Measurements from ENCODE around the gene EPHA3.

EPHA3 gene

GRCh38 chr3:89155811-89156210 is 48.4 kb downstream of the EPHA3 start (continued):
- TF ChIP-seq MZF1 (tag by site-specific recombination; IDR thresholded peaks at IDR 0.05; ENCODE audit: borderline replicate concordance) (no peak), ZIC2 (tag by site-specific recombination; IDR thresholded peaks at IDR 0.05) (no peak), ZNF791 (tag by site-specific recombination; IDR thresholded peaks at IDR 0.05) (no peak), ZNF792 (tag by site-specific recombination; IDR thresholded peaks at IDR 0.05) (no peak)

- H3K4me1 ChIP-seq (ENCODE audit: control insufficient read depth, insufficient read depth, low read length) = no peaks in the 10 kb centered on the region
- H3K27ac ChIP-seq (ENCODE audit: extremely low read depth, low read depth, low read length) = no peak overlapping the region
- H3K4me3 ChIP-seq (ENCODE audit: low read depth, low read length) = no peak overlapping the region
- H3K36me3 ChIP-seq (ENCODE audit: control insufficient read depth in 2 of 2, insufficient read depth in 1 of 2, low read length in 2 of 2) = no peaks in the 10 kb centered on the region
- H3K9me3 ChIP-seq (ENCODE audit: control insufficient read depth, insufficient read depth, low read depth, low read length) = no peaks in the 10 kb centered on the region
- TF ChIP-seq MZF1 (tag by site-specific recombination; IDR thresholded peaks at IDR 0.05; ENCODE audit: borderline replicate concordance) (no peak), ZNF169 (tag by site-specific recombination; IDR thresholded peaks at IDR 0.05) (no peak), ZNF510 (tag by site-specific recombination; IDR thresholded peaks at IDR 0.05; ENCODE audit: insufficient replicate concordance) (no peak), INSM2 (tag by site-specific recombination; IDR thresholded peaks at IDR 0.05) (no peak), TRIM28 (IDR thresholded peaks at IDR 0.05; ENCODE audit: borderline replicate concordance, low read length) (no peak), ZNF239 (tag by site-specific recombination; IDR thresholded peaks at IDR 0.05) (no peak), ZBTB49 (tag by site-specific recombination; IDR thresholded peaks at IDR 0.05; ENCODE audit: low read depth) (no peak), ZNF600 (tag by site-specific recombination; IDR thresholded peaks at IDR 0.05) (no peak)
- CTCF ChIA-PET = no interaction called here
- POLR2A ChIA-PET = no interaction called here
Observed at GRCh38 chr3:89157575-89157974, 50.2 kb downstream of the EPHA3 start.

- CTCF ChIA-PET = no interaction called here
- H3K9me3 ChIP-seq (ENCODE audit: control insufficient read depth, insufficient read depth, low read depth, low read length) = no peaks in the 10 kb centered on the region
Observed at GRCh38 chr3:89159605-89160004, 52.2 kb downstream of the EPHA3 start.

More at GRCh38 chr3:89159605-89160004, 52.2 kb downstream of the EPHA3 start:
- no peaks in the 10 kb centered on the region for H3K36me3 ChIP-seq (ENCODE audit: control insufficient read depth in 2 of 2, insufficient read depth in 1 of 2, low read length in 2 of 2)
- no peak overlapping the region for H3K27ac ChIP-seq (ENCODE audit: extremely low read depth, low read depth, low read length)
- POLR2A ChIA-PET = no interaction called here
- H3K4me1 ChIP-seq (ENCODE audit: control insufficient read depth, insufficient read depth, low read length) = no peaks in the 10 kb centered on the region
- H3K4me3 ChIP-seq (ENCODE audit: low read depth, low read length) = no peak overlapping the region
- no peak for TF ChIP-seq PATZ1 (tag by site-specific recombination; IDR thresholded peaks at IDR 0.05)
- no peak for TF ChIP-seq ZNF785 (tag by site-specific recombination; IDR thresholded peaks at IDR 0.05)
- no peak for TF ChIP-seq ZNF404 (tag by site-specific recombination; IDR thresholded peaks at IDR 0.05)
- no peak for TF ChIP-seq PRDM4 (tag by site-specific recombination; IDR thresholded peaks at IDR 0.05)
- TF ChIP-seq ELK4 (IDR thresholded peaks at IDR 0.05; ENCODE audit: borderline replicate concordance, low read depth, low read length) = no peak
- no peak for TF ChIP-seq KLF8 (tag by site-specific recombination; IDR thresholded peaks at IDR 0.05)
